ENCODE data around the gene MSH5.

Gene MSH5

GRCh38 chr6:31760790-31761189 is 21.0 kb downstream of the MSH5 start:
- DNase-seq (ENCODE audit: low read depth) = no peak

GRCh38 chr6:31761343-31761742 is 21.5 kb downstream of the MSH5 start:
- no peak for DNase-seq (ENCODE audit: low read depth)

- no peak for DNase-seq (ENCODE audit: low read depth)
These were observed 22.6 kb downstream of the MSH5 start, which contains the start of gene SAPCD1 for GRCh38 chr6:31762356-31762755. SAPCD1 (plus strand) TSS chr6:31762656; CDS start chr6:31763055, 399 bp downstream.

GRCh38 chr6:31762878-31763618 is 23.2 kb downstream of the MSH5 start:
- no peak for DNase-seq (ENCODE audit: low read depth)

- DNase-seq (ENCODE audit: low read depth) = peak; percentile 86
These were observed 23.8 kb downstream of the MSH5 start for GRCh38 chr6:31763619-31763940.

GRCh38 chr6:31764198-31764597 is 24.4 kb downstream of the MSH5 start:
- no peak for DNase-seq (ENCODE audit: low read depth)

GRCh38 chr6:31765559-31765909 is 25.7 kb downstream of the MSH5 start:
- DNase-seq (ENCODE audit: low read depth) = no peak

- peak; percentile 40 for DNase-seq (ENCODE audit: low read depth)
These were observed 26.3 kb downstream of the MSH5 start for GRCh38 chr6:31765910-31766794.

- no peak for DNase-seq (ENCODE audit: low read depth)
These were observed 27.4 kb downstream of the MSH5 start for GRCh38 chr6:31767096-31767645.

GRCh38 chr6:31768363-31769257 is 28.8 kb downstream of the MSH5 start:
- no peak for DNase-seq (ENCODE audit: low read depth)

GRCh38 chr6:31769684-31770371 is 30.0 kb downstream of the MSH5 start:
- peak; percentile 66 for DNase-seq (ENCODE audit: low read depth)

GRCh38 chr6:31770860-31771259 is 31.1 kb downstream of the MSH5 start:
- no peak for DNase-seq (ENCODE audit: low read depth)

- peak; percentile 50 for DNase-seq (ENCODE audit: low read depth)
These were observed 32.2 kb downstream of the MSH5 start for GRCh38 chr6:31771992-31772358.

GRCh38 chr6:31775184-31775583 is 35.4 kb downstream of the MSH5 start:
- no peak for DNase-seq (ENCODE audit: low read depth)

- no peak for DNase-seq (ENCODE audit: low read depth)
These were observed 36.1 kb downstream of the MSH5 start for GRCh38 chr6:31775633-31776484.

- no peak for DNase-seq (ENCODE audit: low read depth)
These were observed 36.7 kb downstream of the MSH5 start for GRCh38 chr6:31776485-31776988.

GRCh38 chr6:31776989-31777666 is 37.3 kb downstream of the MSH5 start, which contains the start of gene VWA7:
VWA7 (minus strand) TSS chr6:31777328; CDS start chr6:31776779, 549 bp downstream.
- DNase-seq (ENCODE audit: low read depth) = peak; percentile 67

- no peak for DNase-seq (ENCODE audit: low read depth)
These were observed 37.9 kb downstream of the MSH5 start for GRCh38 chr6:31777667-31778050.

GRCh38 chr6:31778193-31778592 is 38.4 kb downstream of the MSH5 start:
- DNase-seq (ENCODE audit: low read depth) = no peak
